H1 (cell line): ENCODE measurements around the gene ARMH3. TPM values are rescaled to one million over a fixed set of nuclear protein-coding genes. Genes with fewer than 3 reads are reported as not detected.

Experiments used
- BACH1 ChIP-seq: IDR thresholded peaks from 2 replicates; pipeline ENCODE4 v1.6.1; 2012; ENCODE audit warnings: low read length, improper control_type of control experiment
- BCL11A ChIP-seq, 2 experiments: IDR thresholded peaks; one replicate each; pipeline ENCODE4 v1.6.1; 2011; ENCODE audit warnings: low read depth in 2 of 2, low read length in 2 of 2, mild to moderate bottlenecking in 2 of 2
- BRCA1 ChIP-seq: IDR thresholded peaks from 2 replicates; pipeline ENCODE4 v1.6.1; 2012; ENCODE audit warnings: low read depth, low read length, improper control_type of control experiment
- CBX5 ChIP-seq: fragments of 300-800, 300-1000 bp; sonication (generic); IDR thresholded peaks from 2 replicates; pipeline ENCODE4 v1.7.1; 2016; ENCODE audit warnings: antibody characterized with exemption, low read length, low read depth
- CBX8 ChIP-seq: fragments of 300-800, 300-1000 bp; sonication (generic); IDR thresholded peaks from 2 replicates; pipeline ENCODE4 v1.7.1; 2016; ENCODE audit warnings: low read depth, low read length, borderline replicate concordance
- CHD1 ChIP-seq: IDR thresholded peaks from 2 replicates; pipeline ENCODE4 v1.6.1; 2012; ENCODE audit warnings: low read depth, low read length, improper control_type of control experiment
- CTBP2 ChIP-seq: IDR thresholded peaks from 2 replicates; pipeline ENCODE4 v1.7.0; 2011; ENCODE audit warnings: borderline replicate concordance, mild to moderate bottlenecking, moderate library complexity, mixed read lengths, low read length; ENCODE audit not compliant: insufficient read depth, insufficient read length
- EZH2 ChIP-seq: fragments of 200-600 bp; sonication (generic); IDR thresholded peaks from 2 replicates; pipeline ENCODE4 v1.7.1; 2012; ENCODE audit warnings: low read depth, mild to moderate bottlenecking, moderate library complexity, low read length, inconsistent platforms; ENCODE audit not compliant: severe bottlenecking
- GTF2F1 ChIP-seq: IDR thresholded peaks from 2 replicates; pipeline ENCODE4 v1.6.1; 2012; ENCODE audit warnings: low read depth, low read length, improper control_type of control experiment, borderline replicate concordance
- HDAC6 ChIP-seq: IDR thresholded peaks from one replicate; pipeline ENCODE4 v1.7.1; 2012; ENCODE audit warnings: low read depth, mild to moderate bottlenecking, inconsistent platforms, low read length, moderate library complexity
- KDM5A ChIP-seq: fragments of 200-600 bp; IDR thresholded peaks from 2 replicates; pipeline ENCODE4 v1.7.1; 2012; ENCODE audit warnings: mild to moderate bottlenecking, low read length, inconsistent platforms, mixed read lengths
- MAFK ChIP-seq: IDR thresholded peaks from 2 replicates; pipeline ENCODE4 v1.6.1; 2012; ENCODE audit warnings: low read depth, mild to moderate bottlenecking, improper control_type of control experiment, low read length
- POLR2A ChIP-seq, 2 experiments: IDR thresholded peaks; 1 replicate in 1 of 2; 2 replicates in 1 of 2; pipeline ENCODE4 v1.6.1; 2011; ENCODE audit warnings: low read depth in 2 of 2, low read length in 2 of 2, mild to moderate bottlenecking in 2 of 2; ENCODE audit errors: control extremely low read depth in 1 of 2
- RXRA ChIP-seq: IDR thresholded peaks from 2 replicates; pipeline ENCODE4 v1.6.1; 2011; ENCODE audit warnings: low read depth, mild to moderate bottlenecking, low read length, moderate library complexity; ENCODE audit not compliant: insufficient read depth
- SAP30 ChIP-seq: fragments of 300-600 bp; sonication (generic); IDR thresholded peaks from 2 replicates; pipeline ENCODE4 v1.7.1; 2012; ENCODE audit warnings: low read length, moderate library complexity, mild to moderate bottlenecking, inconsistent platforms; ENCODE audit not compliant: insufficient read depth, insufficient replicate concordance
- SIN3A ChIP-seq, 2 experiments: IDR thresholded peaks in 1 of 2; conservative IDR thresholded peaks in 1 of 2; 2 replicates each; pipeline ENCODE4 v1.6.1; 2011 to 2012; ENCODE audit warnings: low read length in 2 of 2, improper control_type of control experiment in 1 of 2, low read depth in 1 of 2, mild to moderate bottlenecking in 1 of 2
- SIRT6 ChIP-seq: IDR thresholded peaks from one replicate; pipeline ENCODE4 v1.7.1; 2012; ENCODE audit warnings: low read length, inconsistent platforms
- SP2 ChIP-seq: IDR thresholded peaks from 2 replicates; pipeline ENCODE4 v1.6.1; 2012; ENCODE audit warnings: mild to moderate bottlenecking, low read length, inconsistent platforms
- SP4 ChIP-seq: IDR thresholded peaks from 2 replicates; pipeline ENCODE4 v1.6.1; 2012; ENCODE audit warnings: low read length, inconsistent platforms
- SRF ChIP-seq: IDR thresholded peaks from 2 replicates; pipeline ENCODE4 v1.6.1; 2011; ENCODE audit warnings: mild to moderate bottlenecking, low read depth, low read length, moderate library complexity
- TAF7 ChIP-seq: optimal IDR thresholded peaks from 2 replicates; pipeline ENCODE3; 2011; ENCODE audit warnings: low read depth, mild to moderate bottlenecking, inconsistent platforms, low read length, moderate library complexity, borderline replicate concordance
- TCF12 ChIP-seq: IDR thresholded peaks from 2 replicates; pipeline ENCODE4 v1.6.1; 2011; ENCODE audit warnings: low read depth, mild to moderate bottlenecking, low read length
- polyA plus RNA-seq, 7 experiments: library from polyadenylated mRNA; depleted of rRNA in 3 of 7; stranded (reverse) in 5 of 7; unstranded in 2 of 7; fragments of >200 nt in 5 of 7; fragments of 200-250 nt in 2 of 7; gene quantifications; 1 replicate in 5 of 7; 2 replicates in 1 of 7; 4 replicates in 1 of 7; pipeline versions ENCODE4 v1.2.1 to v1.2.3, GENCODE V29; 2011 to 2013; ENCODE audit warnings: missing spikeins in 2 of 7, mixed read lengths in 2 of 7
- total RNA-seq: library from RNA; stranded (reverse); fragmentation: NEBNext Ultra II Directional; extraction: Animal tissue kit (Norgen Biotek cat#: 25700); gene quantifications from 2 replicates; pipeline ENCODE4 v1.2.1, GENCODE V29; 2021
- TF ChIP-seq, protein P1 (sequence below): IDR thresholded peaks from 2 replicates; pipeline ENCODE4 v1.6.1; 2012; ENCODE audit warnings: low read length, inconsistent platforms

Gene ARMH3
- total and polyA plus RNA-seq, 2 of the 8 experiments (the other 6 are each of a cell fraction or from before 2014, with no cell fraction given): 11.6 to 18.3 TPM

DNA sequence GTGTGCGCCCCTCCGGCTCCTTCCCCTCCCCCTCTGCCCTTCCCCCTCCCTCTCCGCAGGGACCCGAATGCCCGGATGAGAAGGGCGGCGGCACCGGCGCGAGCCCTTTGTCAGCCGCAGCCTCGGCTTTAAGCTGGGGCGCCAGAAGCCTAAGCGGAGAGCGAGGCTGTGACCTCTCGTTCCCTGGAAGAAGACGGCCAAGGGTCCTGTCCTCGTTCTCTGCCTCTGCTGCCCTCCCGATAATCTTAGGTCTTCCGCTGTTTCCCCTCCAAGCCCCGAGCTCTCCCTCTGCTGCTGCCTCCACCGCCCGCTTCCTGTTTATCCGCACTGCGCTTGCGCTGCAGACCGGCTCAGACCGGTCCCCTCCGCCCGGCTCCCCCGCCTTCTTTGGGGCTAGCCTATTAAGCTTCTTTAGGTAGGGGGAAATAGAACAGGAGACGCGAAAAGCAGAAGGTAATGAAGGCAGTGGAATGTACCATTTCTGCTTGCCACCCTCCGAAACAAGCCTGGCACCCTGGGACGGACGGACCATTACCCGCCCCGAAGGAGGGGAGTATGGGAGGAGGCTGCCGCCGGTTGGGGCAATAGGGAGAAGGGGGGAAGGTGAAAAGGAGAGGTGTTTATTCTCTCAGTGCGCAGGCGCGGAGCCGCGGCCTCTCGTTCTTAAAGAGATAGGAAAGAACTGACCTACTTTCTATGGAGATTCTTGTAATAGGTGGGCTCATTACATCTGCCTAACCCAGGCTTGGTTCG lies 237.7 kb downstream of the ARMH3 start, which contains the start of gene OGA (continued):
- TF ChIP-seq SIN3A (conservative IDR thresholded peaks at IDR 0.05 in 1 of 2, IDR thresholded peaks at IDR 0.05 in 1 of 2; ENCODE audit: low read depth in 1 of 2, low read length in 2 of 2) (peak in 1 of 2 experiments; percentile 18; a peak in 1 of 4 replicates), CTBP2 (no peak), CBX8 (no peak), SIRT6 (no peak), CBX5 (no peak), SP4 (no peak; the same call in none of the 2 replicates), SAP30 (peak; percentile 35), TAF7 (peak; percentile 100), POLR2A (IDR thresholded peaks at IDR 0.05; ENCODE audit: control extremely low read depth in 1 of 2, low read depth in 2 of 2, low read length in 2 of 2) (peak; percentile 83 to 88), SP2 (no peak), RXRA (no peak), BCL11A (IDR thresholded peaks at IDR 0.05; ENCODE audit: low read depth in 2 of 2, low read length in 2 of 2) (no peak), BACH1 (no peak), GTF2F1 (no peak), MAFK (no peak), TCF12 (0 out of 2 replicates have a peak, but pooled peaks have one; percentile 10), BRCA1 (peak; percentile 49; the same call in 1 of the 2 replicates), SRF (no peak), HDAC6 (no peak), KDM5A (0 out of 2 replicates have a peak, but pooled peaks have one; percentile 13), EZH2 (no peak), CHD1 (peak; percentile 98)
- TF ChIP-seq, protein P1, sequence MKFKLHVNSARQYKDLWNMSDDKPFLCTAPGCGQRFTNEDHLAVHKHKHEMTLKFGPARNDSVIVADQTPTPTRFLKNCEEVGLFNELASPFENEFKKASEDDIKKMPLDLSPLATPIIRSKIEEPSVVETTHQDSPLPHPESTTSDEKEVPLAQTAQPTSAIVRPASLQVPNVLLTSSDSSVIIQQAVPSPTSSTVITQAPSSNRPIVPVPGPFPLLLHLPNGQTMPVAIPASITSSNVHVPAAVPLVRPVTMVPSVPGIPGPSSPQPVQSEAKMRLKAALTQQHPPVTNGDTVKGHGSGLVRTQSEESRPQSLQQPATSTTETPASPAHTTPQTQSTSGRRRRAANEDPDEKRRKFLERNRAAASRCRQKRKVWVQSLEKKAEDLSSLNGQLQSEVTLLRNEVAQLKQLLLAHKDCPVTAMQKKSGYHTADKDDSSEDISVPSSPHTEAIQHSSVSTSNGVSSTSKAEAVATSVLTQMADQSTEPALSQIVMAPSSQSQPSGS: peak; percentile 85
